Fibroblast of lung (primary cell): ENCODE data around the gene PCDHB14.

Source experiments
- EZH2 ChIP-seq: IDR thresholded peaks from 2 replicates; pipeline ENCODE4 v1.5.1; 2012; ENCODE audit warnings: low read length, control low read depth, mild to moderate bottlenecking; ENCODE audit errors: missing control alignments
- TF ChIP-seq, protein P1 (sequence below), 2 donors: IDR thresholded peaks in 1 of 2; conservative IDR thresholded peaks in 1 of 2; 1 replicate in 1 of 2; 2 replicates in 1 of 2; pipeline ENCODE4 v1.5.1; 2011 to 2012; ENCODE audit warnings: low read length in 2 of 2, control low read depth in 1 of 2, inconsistent platforms in 1 of 2, low read depth in 1 of 2, mild to moderate bottlenecking in 1 of 2

DNA sequence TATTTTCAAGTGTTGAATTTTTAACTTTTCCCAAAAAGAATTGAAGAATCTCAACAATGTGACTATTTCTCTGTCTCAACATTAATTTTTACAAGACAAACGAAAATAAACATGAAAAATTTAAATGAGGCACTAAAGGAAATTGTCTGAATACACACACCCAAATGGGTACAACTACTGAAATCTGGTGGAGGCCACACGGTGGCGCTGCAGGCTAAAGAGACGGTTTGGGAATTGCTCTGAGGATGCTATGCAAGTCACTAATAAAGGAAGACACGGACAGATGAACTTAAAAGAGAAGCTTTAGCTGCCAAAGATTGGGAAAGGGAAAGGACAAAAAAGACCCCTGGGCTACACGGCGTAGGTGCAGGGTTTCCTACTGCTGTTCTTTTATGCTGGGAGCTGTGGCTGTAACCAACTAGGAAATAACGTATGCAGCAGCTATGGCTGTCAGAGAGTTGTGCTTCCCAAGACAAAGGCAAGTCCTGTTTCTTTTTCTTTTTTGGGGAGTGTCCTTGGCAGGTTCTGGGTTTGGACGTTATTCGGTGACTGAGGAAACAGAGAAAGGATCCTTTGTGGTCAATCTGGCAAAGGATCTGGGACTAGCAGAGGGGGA, 30.9 kb upstream of the PCDHB14 start, which contains the start of gene PCDHB10:
- TF ChIP-seq, protein P1, sequence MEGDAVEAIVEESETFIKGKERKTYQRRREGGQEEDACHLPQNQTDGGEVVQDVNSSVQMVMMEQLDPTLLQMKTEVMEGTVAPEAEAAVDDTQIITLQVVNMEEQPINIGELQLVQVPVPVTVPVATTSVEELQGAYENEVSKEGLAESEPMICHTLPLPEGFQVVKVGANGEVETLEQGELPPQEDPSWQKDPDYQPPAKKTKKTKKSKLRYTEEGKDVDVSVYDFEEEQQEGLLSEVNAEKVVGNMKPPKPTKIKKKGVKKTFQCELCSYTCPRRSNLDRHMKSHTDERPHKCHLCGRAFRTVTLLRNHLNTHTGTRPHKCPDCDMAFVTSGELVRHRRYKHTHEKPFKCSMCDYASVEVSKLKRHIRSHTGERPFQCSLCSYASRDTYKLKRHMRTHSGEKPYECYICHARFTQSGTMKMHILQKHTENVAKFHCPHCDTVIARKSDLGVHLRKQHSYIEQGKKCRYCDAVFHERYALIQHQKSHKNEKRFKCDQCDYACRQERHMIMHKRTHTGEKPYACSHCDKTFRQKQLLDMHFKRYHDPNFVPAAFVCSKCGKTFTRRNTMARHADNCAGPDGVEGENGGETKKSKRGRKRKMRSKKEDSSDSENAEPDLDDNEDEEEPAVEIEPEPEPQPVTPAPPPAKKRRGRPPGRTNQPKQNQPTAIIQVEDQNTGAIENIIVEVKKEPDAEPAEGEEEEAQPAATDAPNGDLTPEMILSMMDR (conservative IDR thresholded peaks at IDR 0.05 in 1 of 2, IDR thresholded peaks at IDR 0.05 in 1 of 2; ENCODE audit: low read depth in 1 of 2, low read length in 2 of 2), result peak; percentile 15 to 28
- no peak for TF ChIP-seq EZH2
